HepG2 (cell line): ENCODE data around the gene SMYD1. TPM values are rescaled to one million over a fixed set of nuclear protein-coding genes. Genes with fewer than 3 reads are reported as not detected.

Experiments used
- HNRNPK ChIP-seq: fragments of 200-400 bp; formaldehyde crosslinking; IDR thresholded peaks from 2 replicates; pipeline ENCODE4 v1.6.1; 2018; ENCODE audit warnings: low read length, low read depth, moderate library complexity, mild to moderate bottlenecking; ENCODE audit not compliant: poor library complexity, severe bottlenecking
- MIER2 ChIP-seq: IDR thresholded peaks from 2 replicates; pipeline ENCODE4 v1.6.1; 2016; ENCODE audit warnings: missing biosample characterization, missing genetic modification reagents
- NCOA5 ChIP-seq: sonication (generic); formaldehyde crosslinking; IDR thresholded peaks from 2 replicates; pipeline ENCODE4 v1.4.0; 2020; ENCODE audit warnings: missing genetic modification reagents
- NPAS2 ChIP-seq: sonication (generic); formaldehyde crosslinking; IDR thresholded peaks from 2 replicates; pipeline ENCODE4 v1.8.0; 2022; ENCODE audit warnings: mild to moderate bottlenecking, missing genetic modification reagents, borderline replicate concordance
- PAX8 ChIP-seq: sonication (generic); formaldehyde crosslinking; IDR thresholded peaks from 2 replicates; pipeline ENCODE4 v1.8.0; 2022; ENCODE audit warnings: mild to moderate bottlenecking, missing genetic modification reagents, borderline replicate concordance
- SIN3A ChIP-seq: IDR thresholded peaks from 2 replicates; pipeline ENCODE4 v1.6.1; 2011; ENCODE audit warnings: low read depth, mild to moderate bottlenecking, control low read depth, low read length, borderline replicate concordance
- SOX6 ChIP-seq, 2 experiments: fragments of 450-650 bp in 1 of 2; sonication (generic) in 1 of 2; formaldehyde crosslinking in 1 of 2; IDR thresholded peaks; 2 replicates each; pipeline versions ENCODE4 v1.4.0 to v1.6.1; 2017 to 2020; ENCODE audit warnings: antibody characterized with exemption in 1 of 2, mild to moderate bottlenecking in 1 of 2, missing genetic modification reagents in 1 of 2
- XBP1 ChIP-seq: sonication (generic); formaldehyde crosslinking; IDR thresholded peaks from 2 replicates; pipeline ENCODE4 v1.5.0; 2020; ENCODE audit warnings: missing genetic modification reagents
- ZBTB42 ChIP-seq: sonication (generic); formaldehyde crosslinking; IDR thresholded peaks from 2 replicates; pipeline ENCODE4 v1.5.0; 2020; ENCODE audit warnings: mild to moderate bottlenecking, missing genetic modification reagents
- ZFP36 ChIP-seq: fragments of 150-350 bp; IDR thresholded peaks from 2 replicates; pipeline ENCODE4 v1.6.1; 2018; ENCODE audit warnings: borderline replicate concordance, low read length, low read depth; ENCODE audit not compliant: partially characterized antibody
- ZNF441 ChIP-seq: sonication (generic); formaldehyde crosslinking; IDR thresholded peaks from 2 replicates; pipeline ENCODE4 v1.7.0; 2021; ENCODE audit warnings: missing genetic modification reagents, borderline replicate concordance
- ZNF580 ChIP-seq: IDR thresholded peaks from 2 replicates; pipeline ENCODE4 v1.6.1; 2016; ENCODE audit warnings: low read depth, borderline replicate concordance
- ZNF619 ChIP-seq: sonication (generic); formaldehyde crosslinking; IDR thresholded peaks from 2 replicates; pipeline ENCODE4 v1.4.0; 2020; ENCODE audit warnings: mild to moderate bottlenecking, missing genetic modification reagents
- ZNF674 ChIP-seq: sonication (generic); formaldehyde crosslinking; IDR thresholded peaks from 2 replicates; pipeline ENCODE4 v1.5.0; 2020; ENCODE audit warnings: low read depth, mild to moderate bottlenecking, missing genetic modification reagents
- ZNF878 ChIP-seq: sonication (generic); formaldehyde crosslinking; IDR thresholded peaks from 2 replicates; pipeline ENCODE4 v1.8.1; 2023; ENCODE audit warnings: mild to moderate bottlenecking, missing genetic modification reagents, moderate library complexity
- ZSCAN21 ChIP-seq: sonication (generic); formaldehyde crosslinking; IDR thresholded peaks from 2 replicates; pipeline ENCODE4 v1.8.0; 2022; ENCODE audit warnings: mild to moderate bottlenecking, missing genetic modification reagents, moderate library complexity, borderline replicate concordance
- ZSCAN30 ChIP-seq: sonication (generic); formaldehyde crosslinking; IDR thresholded peaks from 2 replicates; pipeline ENCODE4 v1.5.0; 2020; ENCODE audit warnings: mild to moderate bottlenecking, missing genetic modification reagents
- polyA plus RNA-seq, 8 experiments: library from polyadenylated mRNA; depleted of rRNA in 3 of 8; stranded (reverse) in 7 of 8; unstranded in 1 of 8; fragments of >200 nt; fragmentation: Illumina TruSeq in 4 of 8; extraction: Trizol in 4 of 8; gene quantifications; 2 replicates each; pipeline versions ENCODE4 v1.2.1 to v1.2.3, GENCODE V29; 2011 to 2016; ENCODE audit warnings: low read depth in 4 of 8, missing spikeins in 1 of 8, mixed read lengths in 1 of 8; ENCODE audit not compliant: insufficient read depth in 1 of 8
- total RNA-seq, 5 experiments: library from RNA; depleted of rRNA; stranded (reverse); fragments of >200 nt; fragmentation: Illumina TruSeq; extraction: Trizol; gene quantifications; 2 replicates each; pipeline ENCODE4 v1.2.3, GENCODE V29; 2016; ENCODE audit warnings: low read depth in 1 of 5
- TF ChIP-seq, protein P1 (sequence below): sonication (generic); formaldehyde crosslinking; IDR thresholded peaks from 2 replicates; pipeline ENCODE4 v1.4.0; 2020; ENCODE audit warnings: mild to moderate bottlenecking, low read depth, missing genetic modification reagents
- TF ChIP-seq, protein P2 (sequence below), 2 experiments: sonication (generic) in 1 of 2; formaldehyde crosslinking in 1 of 2; IDR thresholded peaks; 2 replicates each; pipeline versions ENCODE4 v1.4.0 to v1.6.1; 2016 to 2020; ENCODE audit warnings: borderline replicate concordance in 1 of 2, low read depth in 1 of 2, mild to moderate bottlenecking in 1 of 2, missing genetic modification reagents in 1 of 2
- TF ChIP-seq, protein P3 (sequence below): sonication (generic); formaldehyde crosslinking; IDR thresholded peaks from 2 replicates; pipeline ENCODE4 v1.5.0; 2020; ENCODE audit warnings: missing genetic modification reagents
- TF ChIP-seq, protein P4 (sequence below): sonication (generic); formaldehyde crosslinking; IDR thresholded peaks from 2 replicates; pipeline ENCODE4 v1.5.1; 2020; ENCODE audit warnings: mild to moderate bottlenecking, moderate library complexity, missing genetic modification reagents

Gene SMYD1
- total and polyA plus RNA-seq, 2 of the 13 experiments (the other 11 are each of a cell fraction or from before 2014, with no cell fraction given): not detected

DNA sequence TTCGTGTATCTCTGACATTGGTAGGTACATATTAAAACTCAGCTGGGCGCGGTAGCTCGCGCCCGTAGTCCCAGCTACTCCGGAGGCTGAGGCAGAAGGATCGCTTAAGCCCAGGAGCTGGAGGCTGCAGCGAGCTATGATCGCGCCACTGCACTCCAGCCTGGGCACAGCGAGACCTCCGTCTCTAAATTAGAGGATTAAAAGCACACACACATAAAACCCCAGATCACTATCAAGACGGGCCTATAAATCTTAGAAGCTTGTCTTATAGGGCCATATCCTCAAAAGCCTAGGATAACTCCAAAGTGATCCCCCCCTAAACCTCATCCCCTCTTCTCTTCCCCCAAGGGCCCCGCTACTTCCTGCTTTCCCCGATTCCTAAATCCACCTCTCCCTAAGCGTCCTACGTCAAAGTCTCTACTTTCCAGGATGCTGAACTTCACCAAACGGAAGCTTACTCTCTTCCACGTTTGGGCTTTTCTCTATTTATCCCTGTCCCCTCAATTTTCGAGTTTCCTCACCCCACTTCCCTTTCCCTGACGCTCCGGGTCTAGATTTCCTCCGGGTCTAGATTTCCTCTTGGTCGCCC, 12.7 kb upstream of the SMYD1 start (continued):
- TF ChIP-seq, protein P1, sequence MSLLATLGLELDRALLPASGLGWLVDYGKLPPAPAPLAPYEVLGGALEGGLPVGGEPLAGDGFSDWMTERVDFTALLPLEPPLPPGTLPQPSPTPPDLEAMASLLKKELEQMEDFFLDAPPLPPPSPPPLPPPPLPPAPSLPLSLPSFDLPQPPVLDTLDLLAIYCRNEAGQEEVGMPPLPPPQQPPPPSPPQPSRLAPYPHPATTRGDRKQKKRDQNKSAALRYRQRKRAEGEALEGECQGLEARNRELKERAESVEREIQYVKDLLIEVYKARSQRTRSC (CRISPR knock-in tag): no peak
- TF ChIP-seq ZNF674 (CRISPR knock-in tag): no peak; the same call in 1 of the 2 replicates
- TF ChIP-seq ZFP36: no peak
- no peak for TF ChIP-seq XBP1 (CRISPR knock-in tag)
- no peak for TF ChIP-seq NPAS2 (CRISPR knock-in tag)
- TF ChIP-seq ZNF441 (CRISPR knock-in tag): no peak
- no peak for TF ChIP-seq ZBTB42 (CRISPR knock-in tag)
- no peak for TF ChIP-seq NCOA5 (CRISPR knock-in tag)
- TF ChIP-seq PAX8 (CRISPR knock-in tag): no peak
- TF ChIP-seq, protein P2, sequence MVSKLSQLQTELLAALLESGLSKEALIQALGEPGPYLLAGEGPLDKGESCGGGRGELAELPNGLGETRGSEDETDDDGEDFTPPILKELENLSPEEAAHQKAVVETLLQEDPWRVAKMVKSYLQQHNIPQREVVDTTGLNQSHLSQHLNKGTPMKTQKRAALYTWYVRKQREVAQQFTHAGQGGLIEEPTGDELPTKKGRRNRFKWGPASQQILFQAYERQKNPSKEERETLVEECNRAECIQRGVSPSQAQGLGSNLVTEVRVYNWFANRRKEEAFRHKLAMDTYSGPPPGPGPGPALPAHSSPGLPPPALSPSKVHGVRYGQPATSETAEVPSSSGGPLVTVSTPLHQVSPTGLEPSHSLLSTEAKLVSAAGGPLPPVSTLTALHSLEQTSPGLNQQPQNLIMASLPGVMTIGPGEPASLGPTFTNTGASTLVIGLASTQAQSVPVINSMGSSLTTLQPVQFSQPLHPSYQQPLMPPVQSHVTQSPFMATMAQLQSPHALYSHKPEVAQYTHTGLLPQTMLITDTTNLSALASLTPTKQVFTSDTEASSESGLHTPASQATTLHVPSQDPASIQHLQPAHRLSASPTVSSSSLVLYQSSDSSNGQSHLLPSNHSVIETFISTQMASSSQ (IDR thresholded peaks at IDR 0.05; ENCODE audit: low read depth): no peak
- TF ChIP-seq, protein P2 (CRISPR knock-in tag; IDR thresholded peaks at IDR 0.05; ENCODE audit: borderline replicate concordance): no peak; the same call in 1 of the 2 replicates
- TF ChIP-seq, protein P3, sequence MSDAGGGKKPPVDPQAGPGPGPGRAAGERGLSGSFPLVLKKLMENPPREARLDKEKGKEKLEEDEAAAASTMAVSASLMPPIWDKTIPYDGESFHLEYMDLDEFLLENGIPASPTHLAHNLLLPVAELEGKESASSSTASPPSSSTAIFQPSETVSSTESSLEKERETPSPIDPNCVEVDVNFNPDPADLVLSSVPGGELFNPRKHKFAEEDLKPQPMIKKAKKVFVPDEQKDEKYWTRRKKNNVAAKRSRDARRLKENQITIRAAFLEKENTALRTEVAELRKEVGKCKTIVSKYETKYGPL: no peak
- no peak for TF ChIP-seq ZSCAN30 (CRISPR knock-in tag)
- no peak for TF ChIP-seq ZNF580
- no peak; the same call in 1 of the 2 replicates for TF ChIP-seq ZSCAN21
- TF ChIP-seq ZNF878: 0 out of 2 replicates have a peak, but pooled peaks have one; percentile 39
- TF ChIP-seq, protein P4, sequence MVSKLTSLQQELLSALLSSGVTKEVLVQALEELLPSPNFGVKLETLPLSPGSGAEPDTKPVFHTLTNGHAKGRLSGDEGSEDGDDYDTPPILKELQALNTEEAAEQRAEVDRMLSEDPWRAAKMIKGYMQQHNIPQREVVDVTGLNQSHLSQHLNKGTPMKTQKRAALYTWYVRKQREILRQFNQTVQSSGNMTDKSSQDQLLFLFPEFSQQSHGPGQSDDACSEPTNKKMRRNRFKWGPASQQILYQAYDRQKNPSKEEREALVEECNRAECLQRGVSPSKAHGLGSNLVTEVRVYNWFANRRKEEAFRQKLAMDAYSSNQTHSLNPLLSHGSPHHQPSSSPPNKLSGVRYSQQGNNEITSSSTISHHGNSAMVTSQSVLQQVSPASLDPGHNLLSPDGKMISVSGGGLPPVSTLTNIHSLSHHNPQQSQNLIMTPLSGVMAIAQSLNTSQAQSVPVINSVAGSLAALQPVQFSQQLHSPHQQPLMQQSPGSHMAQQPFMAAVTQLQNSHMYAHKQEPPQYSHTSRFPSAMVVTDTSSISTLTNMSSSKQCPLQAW (CRISPR knock-in tag): peak; percentile 3; the same call in 1 of the 2 replicates
- TF ChIP-seq HNRNPK: no peak
- no peak for TF ChIP-seq SOX6 (IDR thresholded peaks at IDR 0.05)
- 0 out of 2 replicates have a peak, but pooled peaks have one; percentile 42 for TF ChIP-seq SOX6 (CRISPR knock-in tag; IDR thresholded peaks at IDR 0.05)
- TF ChIP-seq ZNF619 (CRISPR knock-in tag): 0 out of 2 replicates have a peak, but pooled peaks have one; percentile 10
- TF ChIP-seq SIN3A: peak; percentile 4; the same call in 1 of the 2 replicates
- TF ChIP-seq MIER2 (CRISPR knock-in tag): no peak
